Loucy (cell line): Measurements from ENCODE around the gene TMEM168.

Experiments used
- H2AFZ ChIP-seq: fragments of 200-600 bp; sonication (generic); 2 replicates; pipeline ENCODE4 v1.6.0; 2016; ENCODE audit warnings: antibody characterized with exemption, mild to moderate bottlenecking, low read length, moderate library complexity
- H3F3A ChIP-seq: fragments of 200-600 bp; 2 replicates; pipeline ENCODE4 v1.6.0; 2016; ENCODE audit warnings: antibody characterized with exemption, low read depth, mild to moderate bottlenecking
- H3K27me3 ChIP-seq: fragments of 200-600 bp; sonication (generic); 2 replicates; pipeline ENCODE4 v1.6.1; 2014; ENCODE audit warnings: low read length, mild to moderate bottlenecking; ENCODE audit not compliant: insufficient read depth, poor library complexity, severe bottlenecking
- H3K36me3 ChIP-seq: fragments of 200-600 bp; sonication (generic); 2 replicates; pipeline ENCODE4 v1.6.1; 2016; ENCODE audit warnings: low read length; ENCODE audit not compliant: insufficient read depth
- H3K4me1 ChIP-seq: fragments of 200-600 bp; sonication (generic); 2 replicates; pipeline ENCODE4 v1.5.1; 2014; ENCODE audit warnings: low read length, mild to moderate bottlenecking; ENCODE audit not compliant: insufficient read depth, poor library complexity, severe bottlenecking
- H3K4me2 ChIP-seq: fragments of 200-600 bp; sonication (generic); 2 replicates; pipeline ENCODE4 v1.6.0; 2014; ENCODE audit warnings: antibody characterized with exemption, low read length, low read depth, mild to moderate bottlenecking; ENCODE audit not compliant: poor library complexity, severe bottlenecking
- H3K4me3 ChIP-seq: fragments of 200-600 bp; sonication (generic); 2 replicates; pipeline ENCODE4 v1.5.1; 2014; ENCODE audit warnings: low read length, mild to moderate bottlenecking, mixed read lengths; ENCODE audit not compliant: poor library complexity, severe bottlenecking
- H3K79me2 ChIP-seq: fragments of 200-600 bp; sonication (generic); 2 replicates; pipeline ENCODE4 v1.6.1; 2014; ENCODE audit warnings: low read length; ENCODE audit not compliant: insufficient read depth
- H3K9ac ChIP-seq: fragments of 200-600 bp; sonication (generic); 2 replicates; pipeline ENCODE4 v1.6.0; 2014; ENCODE audit warnings: mild to moderate bottlenecking, low read depth, low read length, moderate library complexity; ENCODE audit not compliant: poor library complexity, severe bottlenecking
- H3K9me2 ChIP-seq: fragments of 200-600 bp; sonication (generic); replicated peaks from 2 replicates; pipeline ENCODE4 v1.6.1; 2016; ENCODE audit warnings: low read depth, low read length, mixed read lengths
- H3K9me3 ChIP-seq: fragments of 200-600 bp; sonication (generic); 2 replicates; pipeline ENCODE4 v1.6.1; 2014; ENCODE audit warnings: mild to moderate bottlenecking, antibody characterized with exemption, low read length, low read depth; ENCODE audit not compliant: insufficient read depth
- H4K20me1 ChIP-seq: fragments of 200-600 bp; sonication (generic); 2 replicates; pipeline ENCODE4 v1.6.0; 2014; ENCODE audit warnings: antibody characterized with exemption, low read length, mild to moderate bottlenecking; ENCODE audit not compliant: insufficient read depth, poor library complexity, severe bottlenecking
- EZH2phosphoT487 ChIP-seq: fragments of 200-600 bp; IDR thresholded peaks from 2 replicates; pipeline ENCODE4 v1.6.1; 2018; ENCODE audit warnings: antibody characterized with exemption, mild to moderate bottlenecking, moderate library complexity, borderline replicate concordance
- TF ChIP-seq, protein P1 (sequence below): fragments of 200-600 bp; sonication (generic); conservative IDR thresholded peaks from 2 replicates; pipeline ENCODE4 v1.5.1; 2014; ENCODE audit warnings: mild to moderate bottlenecking, antibody characterized with exemption, low read length

Gene TMEM168

DNA sequence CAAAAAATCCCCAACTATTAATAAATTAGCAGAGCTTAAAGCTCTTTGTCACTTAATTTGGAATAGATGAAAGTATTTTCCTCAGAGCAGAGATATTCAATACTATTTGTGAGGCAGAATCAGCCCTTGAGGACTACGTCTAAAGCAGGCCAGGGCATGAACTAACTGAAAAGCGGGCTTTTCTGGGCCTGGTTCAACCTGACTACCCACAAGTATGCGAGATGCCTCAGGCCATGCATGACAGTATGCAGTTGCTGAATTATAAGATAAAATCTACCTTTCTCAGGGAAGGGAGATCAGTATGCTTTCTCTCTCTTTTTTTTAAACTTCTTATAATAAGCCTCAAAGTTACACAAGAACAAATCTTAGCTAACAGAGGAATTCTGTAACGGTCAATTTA lies 20.1 kb downstream of the TMEM168 start:
- Histone ChIP-seq H4K20me1 (no peaks in the 10 kb centered on the region), H3K9me3 (no peaks in the 10 kb centered on the region), H2AFZ (no peak overlapping the region; the same call in 1 of the 2 replicates), H3K27me3 (no peaks in the 10 kb centered on the region), H3K9ac (no peak overlapping the region), H3K4me2 (no peak overlapping the region), H3K4me3 (no peak overlapping the region), H3K36me3 (no peaks in the 10 kb centered on the region), H3K9me2 (no peaks in the 10 kb centered on the region), H3K79me2 (no peaks in the 10 kb centered on the region), H3F3A (no peaks in the 10 kb centered on the region), H3K4me1 (peaks cover 4% of the 10 kb centered on the region)
- TF ChIP-seq EZH2phosphoT487: no peak
- TF ChIP-seq, protein P1, sequence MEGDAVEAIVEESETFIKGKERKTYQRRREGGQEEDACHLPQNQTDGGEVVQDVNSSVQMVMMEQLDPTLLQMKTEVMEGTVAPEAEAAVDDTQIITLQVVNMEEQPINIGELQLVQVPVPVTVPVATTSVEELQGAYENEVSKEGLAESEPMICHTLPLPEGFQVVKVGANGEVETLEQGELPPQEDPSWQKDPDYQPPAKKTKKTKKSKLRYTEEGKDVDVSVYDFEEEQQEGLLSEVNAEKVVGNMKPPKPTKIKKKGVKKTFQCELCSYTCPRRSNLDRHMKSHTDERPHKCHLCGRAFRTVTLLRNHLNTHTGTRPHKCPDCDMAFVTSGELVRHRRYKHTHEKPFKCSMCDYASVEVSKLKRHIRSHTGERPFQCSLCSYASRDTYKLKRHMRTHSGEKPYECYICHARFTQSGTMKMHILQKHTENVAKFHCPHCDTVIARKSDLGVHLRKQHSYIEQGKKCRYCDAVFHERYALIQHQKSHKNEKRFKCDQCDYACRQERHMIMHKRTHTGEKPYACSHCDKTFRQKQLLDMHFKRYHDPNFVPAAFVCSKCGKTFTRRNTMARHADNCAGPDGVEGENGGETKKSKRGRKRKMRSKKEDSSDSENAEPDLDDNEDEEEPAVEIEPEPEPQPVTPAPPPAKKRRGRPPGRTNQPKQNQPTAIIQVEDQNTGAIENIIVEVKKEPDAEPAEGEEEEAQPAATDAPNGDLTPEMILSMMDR: no peak

DNA sequence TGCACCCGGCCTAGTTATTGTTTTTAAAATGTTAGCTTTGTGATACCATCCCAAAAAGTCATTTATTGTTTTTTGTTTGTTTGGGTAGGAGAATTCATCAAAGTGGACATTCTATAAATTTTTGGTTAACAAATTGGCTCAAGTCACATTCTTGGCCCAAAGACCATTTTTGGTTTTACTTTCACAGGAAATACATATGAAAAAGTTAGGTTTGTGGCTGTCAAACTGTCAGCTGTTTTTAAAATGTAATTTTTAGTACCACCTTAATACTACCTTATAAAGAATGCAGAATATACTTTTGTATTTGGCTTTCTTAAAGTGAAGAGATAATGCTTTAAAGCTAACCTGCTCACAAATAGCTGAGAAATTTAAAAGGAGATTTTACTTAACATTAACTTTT lies 25.1 kb downstream of the TMEM168 start:
- Histone ChIP-seq H3K79me2 (no peaks in the 10 kb centered on the region), H3K9me3 (no peaks in the 10 kb centered on the region), H3K9ac (no peak overlapping the region), H2AFZ (peak overlapping the region; percentile 66; the same call in 1 of the 2 replicates), H3K4me1 (peaks cover 11% of the 10 kb centered on the region), H3K36me3 (no peaks in the 10 kb centered on the region), H3K9me2 (no peaks in the 10 kb centered on the region), H4K20me1 (no peaks in the 10 kb centered on the region), H3K27me3 (no peaks in the 10 kb centered on the region), H3F3A (no peaks in the 10 kb centered on the region), H3K4me2 (peak overlapping the region; percentile 48), H3K4me3 (no peak overlapping the region)
- no peak for TF ChIP-seq EZH2phosphoT487
- TF ChIP-seq, protein P1: no peak

DNA sequence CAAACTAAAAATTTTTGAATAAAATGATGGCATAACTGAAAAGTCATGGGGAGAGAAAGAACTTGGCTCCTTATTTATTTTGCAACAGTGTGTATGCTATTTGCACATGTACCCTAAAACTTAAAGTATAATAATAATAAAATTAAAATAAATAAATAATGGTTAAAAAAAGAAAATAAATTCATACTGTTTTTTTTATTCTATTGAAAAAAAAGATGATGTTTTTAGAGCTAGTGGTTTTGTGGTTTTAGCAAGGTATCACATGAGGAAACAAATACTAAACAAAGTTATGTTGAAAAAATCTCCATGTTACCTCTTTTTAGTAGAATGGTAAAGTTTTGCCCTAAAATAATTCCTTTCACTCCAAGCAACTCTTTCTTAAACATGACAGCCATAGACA lies 26.2 kb downstream of the TMEM168 start:
- Histone ChIP-seq H3K4me2 (no peak overlapping the region), H3K4me3 (no peak overlapping the region), H3K27me3 (no peaks in the 10 kb centered on the region), H3K9ac (no peak overlapping the region), H4K20me1 (no peaks in the 10 kb centered on the region), H3K79me2 (no peaks in the 10 kb centered on the region), H3F3A (no peaks in the 10 kb centered on the region), H3K9me2 (no peaks in the 10 kb centered on the region), H2AFZ (no peak overlapping the region), H3K4me1 (peaks cover 11% of the 10 kb centered on the region), H3K9me3 (no peaks in the 10 kb centered on the region), H3K36me3 (no peaks in the 10 kb centered on the region)
- TF ChIP-seq, protein P1: no peak
- TF ChIP-seq EZH2phosphoT487: no peak
